A549 (cell line): ENCODE results near the gene ANKRD65. TPM values are rescaled to one million over a fixed set of nuclear protein-coding genes. Genes with fewer than 3 reads are reported as not detected.

Experiments
- ATAC-seq, 2 experiments: fragments of 200-7000 bp in 1 of 2; fragments of >200 bp in 1 of 2; cut with Nextera tagmentation in 1 of 2; cut with Tn5 transposase in 1 of 2; 3 replicates each; pipeline versions ENCODE4 v1.8.0 to v1.9.1; 2018 to 2020; ENCODE audit warnings: mild to moderate bottlenecking in 1 of 2, moderate library complexity in 1 of 2
- CTCF ChIA-PET: fragments of 300-600 bp; sonication (Branson Sonifier 250); formaldehyde crosslinking; extraction: SDS; loops from one replicate; lab custom pipeline; 2021; ENCODE audit warnings: antibody characterized with exemption, inconsistent platforms; lab: Yijun Ruan, JAX
- POLR2A ChIA-PET: fragments of 350-600 bp; formaldehyde crosslinking; extraction: SDS; loops from one replicate; lab custom pipeline; 2021; ENCODE audit warnings: antibody characterized with exemption, inconsistent platforms; lab: Yijun Ruan, JAX
- DNase-seq, 2 experiments: peaks; one replicate each; pipeline versions ENCODE4 v3.0.0 to v3.0.0-alpha.2; 2011 to 2016; ENCODE audit warnings: low read depth in 1 of 2, low spot score in 1 of 2
- FAIRE-seq: peaks from 2 replicates; lab custom pipeline; 2011; peaks lifted over from hg19 to GRCh38; lab: Jason Lieb, UNC
- H3K27ac ChIP-seq, 2 experiments: fragments of >200 bp; sonication (Bioruptor Twin); formaldehyde crosslinking; 3 replicates each; pipeline ENCODE4 v1.5.1; 2016 to 2017
- H3K4me1 ChIP-seq: fragments of >200 bp; sonication (Bioruptor Twin); formaldehyde crosslinking; 3 replicates; pipeline ENCODE4 v1.6.1; 2016
- H3K4me2 ChIP-seq: fragments of >200 bp; sonication (Bioruptor Twin); formaldehyde crosslinking; 3 replicates; pipeline ENCODE4 v1.6.1; 2016
- H3K4me3 ChIP-seq: fragments of >200 bp; sonication (Bioruptor Twin); formaldehyde crosslinking; 3 replicates; pipeline ENCODE4 v1.5.1; 2016
- H3K9me3 ChIP-seq: fragments of >200 bp; sonication (Bioruptor Twin); formaldehyde crosslinking; 3 replicates; pipeline ENCODE4 v1.6.1; 2016
- BHLHE40 ChIP-seq: IDR thresholded peaks from 2 replicates; pipeline ENCODE4 v1.6.1; 2012; ENCODE audit warnings: low read depth, low read length, inconsistent platforms
- CBX8 ChIP-seq: fragments of 200-600 bp; sonication (generic); IDR thresholded peaks from 2 replicates; pipeline ENCODE4 v1.6.1; 2016
- EHF ChIP-seq: fragments of 250-450 bp; sonication (Bioruptor Pico); IDR thresholded peaks from 2 replicates; pipeline ENCODE4 v1.5.0; 2020; ENCODE audit warnings: mild to moderate bottlenecking
- EP300 ChIP-seq, 2 experiments: fragments of >200 bp; sonication (Bioruptor Twin); formaldehyde crosslinking; IDR thresholded peaks; 2 replicates in 1 of 2; 3 replicates in 1 of 2; pipeline ENCODE4 v1.6.1; 2016 to 2017
- FOSL2 ChIP-seq, 2 experiments: fragments of 450-650 bp in 1 of 2; fragments of >200 bp in 1 of 2; sonication (Bioruptor Twin) in 1 of 2; formaldehyde crosslinking; IDR thresholded peaks; 2 replicates each; pipeline versions ENCODE4 v1.5.0 to v1.6.1; 2016 to 2020; ENCODE audit warnings: mild to moderate bottlenecking in 1 of 2, moderate library complexity in 1 of 2
- HDAC2 ChIP-seq: fragments of 200-600 bp; sonication (generic); IDR thresholded peaks from 2 replicates; pipeline ENCODE4 v1.6.1; 2016
- HOXB5 ChIP-seq: fragments of 250-450 bp; sonication (Bioruptor Pico); IDR thresholded peaks from 2 replicates; pipeline ENCODE4 v1.5.0; 2020; ENCODE audit warnings: mild to moderate bottlenecking, moderate library complexity
- KDM1A ChIP-seq: fragments of 200-600 bp; sonication (generic); IDR thresholded peaks from 2 replicates; pipeline ENCODE4 v1.6.1; 2016; ENCODE audit warnings: low read depth, mild to moderate bottlenecking
- MAFK ChIP-seq: fragments of 450-650 bp; IDR thresholded peaks from 2 replicates; pipeline ENCODE4 v1.6.1; 2014; ENCODE audit not compliant: partially characterized antibody
- NFE2L2 ChIP-seq: fragments of 150-350 bp; conservative IDR thresholded peaks from 2 replicates; pipeline ENCODE4 v1.6.1; 2014; ENCODE audit warnings: low read length
- PHF8 ChIP-seq: fragments of 200-600 bp; sonication (generic); IDR thresholded peaks from 2 replicates; pipeline ENCODE4 v1.6.1; 2016; ENCODE audit warnings: low read depth, mild to moderate bottlenecking, antibody characterized with exemption, moderate library complexity, borderline replicate concordance
- POLR2AphosphoS2 ChIP-seq: conservative IDR thresholded peaks from 2 replicates; pipeline ENCODE4 v1.6.1; 2012; ENCODE audit warnings: low read length, improper control_type of control experiment, inconsistent platforms
- RAD21 ChIP-seq, 2 experiments: fragments of >200 bp in 1 of 2; sonication (Bioruptor Twin) in 1 of 2; formaldehyde crosslinking in 1 of 2; IDR thresholded peaks in 1 of 2; conservative IDR thresholded peaks in 1 of 2; 2 replicates in 1 of 2; 3 replicates in 1 of 2; pipeline ENCODE4 v1.6.1; 2012 to 2018; ENCODE audit warnings: inconsistent platforms in 1 of 2
- RFX5 ChIP-seq: fragments of 450-650 bp; IDR thresholded peaks from 2 replicates; pipeline ENCODE4 v1.7.1; 2014; ENCODE audit warnings: antibody characterized with exemption, mild to moderate bottlenecking, moderate library complexity
- TFCP2L1 ChIP-seq: fragments of 250-450 bp; sonication (Bioruptor Pico); IDR thresholded peaks from 2 replicates; pipeline ENCODE4 v1.5.0; 2021; ENCODE audit warnings: mild to moderate bottlenecking
- ZC3H11A ChIP-seq: fragments of 450-650 bp; IDR thresholded peaks from 2 replicates; pipeline ENCODE4 v1.6.1; 2014; ENCODE audit warnings: antibody characterized with exemption, mild to moderate bottlenecking
- ZNF302 ChIP-seq: fragments of 250-450 bp; sonication (Bioruptor Pico); IDR thresholded peaks from 2 replicates; pipeline ENCODE4 v1.9.0; 2021; ENCODE audit warnings: inconsistent platforms, mild to moderate bottlenecking, moderate library complexity
- WGBS: methylation state at CpG from one replicate; pipeline ENCODE4 v1.1.6; 2017; ENCODE audit errors: missing lambda C conversion rate; 5-methylcytosine and 5-hydroxymethylcytosine counted together
- polyA plus RNA-seq, 4 experiments: library from polyadenylated mRNA; depleted of rRNA in 3 of 4; stranded (reverse); fragments of >200 nt; fragmentation: RNase III in 1 of 4; extraction: RNeasy Plus Mini Kit Qiagen cat#74134 plus additional on column Dnase treatment in 1 of 4; gene quantifications; 2 replicates in 3 of 4; 3 replicates in 1 of 4; pipeline ENCODE4 v1.2.3, GENCODE V29; 2011 to 2017
- TF ChIP-seq, protein P1 (sequence below): IDR thresholded peaks from 2 replicates; pipeline ENCODE4 v1.6.1; 2012
- TF ChIP-seq, protein P2 (sequence below): fragments of >200 bp; sonication (Bioruptor Twin); formaldehyde crosslinking; IDR thresholded peaks from 3 replicates; pipeline ENCODE4 v1.6.1; 2016
- TF ChIP-seq, protein P3 (sequence below): fragments of 200-600 bp; sonication (generic); IDR thresholded peaks from 2 replicates; pipeline ENCODE4 v1.6.1; 2016; ENCODE audit warnings: antibody characterized with exemption, mild to moderate bottlenecking, moderate library complexity
- TF ChIP-seq, protein P4 (sequence below): IDR thresholded peaks from 2 replicates; pipeline ENCODE4 v1.6.1; 2012
- TF ChIP-seq, protein P5 (sequence below): IDR thresholded peaks from 2 replicates; pipeline ENCODE4 v1.6.1; 2012; ENCODE audit warnings: low read depth, borderline replicate concordance

Gene ANKRD65
- polyA plus RNA-seq, 2 of the 4 experiments (the other 2 are of a cell fraction): 0.05 TPM; not detected in 1

DNA sequence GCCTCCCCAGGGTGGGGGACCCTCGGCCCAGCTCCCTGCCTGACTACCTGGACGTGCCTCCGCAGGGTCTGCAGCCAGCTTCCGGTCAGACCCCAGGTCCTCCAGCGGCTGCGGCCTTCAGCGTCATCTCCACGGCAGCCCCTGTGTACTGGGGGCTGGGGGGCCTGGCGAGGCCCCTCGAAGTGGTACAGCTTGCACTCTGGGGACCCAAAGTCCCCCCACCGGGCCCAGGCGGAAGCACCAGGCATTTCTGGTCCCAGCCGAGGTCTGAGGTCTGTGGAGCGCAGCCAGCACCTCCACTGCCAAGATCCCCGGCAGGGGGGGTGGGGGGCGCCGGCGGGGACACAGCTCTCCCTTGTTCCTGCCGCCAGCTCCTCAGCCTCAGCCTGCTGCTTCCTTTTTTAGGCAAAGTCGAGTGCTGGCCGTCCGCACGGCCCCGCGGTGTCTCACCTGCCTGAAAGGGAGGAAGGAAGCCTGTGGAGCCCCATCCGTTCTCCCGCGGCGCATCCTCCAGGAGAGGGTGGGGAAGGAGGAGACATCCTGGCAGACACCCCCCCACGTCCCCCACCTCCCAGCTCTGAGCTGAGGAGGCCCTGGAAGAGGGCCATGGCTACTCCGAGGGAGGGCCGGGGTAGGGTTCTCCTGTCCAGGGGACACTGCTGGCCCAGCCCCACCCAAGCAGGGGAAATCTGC is 13.2 kb upstream of the ANKRD65 start (continued):
- no peak for TF ChIP-seq EP300 (IDR thresholded peaks at IDR 0.05)
- TF ChIP-seq POLR2AphosphoS2: no peak
- TF ChIP-seq FOSL2 (IDR thresholded peaks at IDR 0.05): no peak
- TF ChIP-seq FOSL2 (CRISPR knock-in tag; IDR thresholded peaks at IDR 0.05): no peak
- TF ChIP-seq BHLHE40: no peak
- no peak for TF ChIP-seq PHF8

DNA sequence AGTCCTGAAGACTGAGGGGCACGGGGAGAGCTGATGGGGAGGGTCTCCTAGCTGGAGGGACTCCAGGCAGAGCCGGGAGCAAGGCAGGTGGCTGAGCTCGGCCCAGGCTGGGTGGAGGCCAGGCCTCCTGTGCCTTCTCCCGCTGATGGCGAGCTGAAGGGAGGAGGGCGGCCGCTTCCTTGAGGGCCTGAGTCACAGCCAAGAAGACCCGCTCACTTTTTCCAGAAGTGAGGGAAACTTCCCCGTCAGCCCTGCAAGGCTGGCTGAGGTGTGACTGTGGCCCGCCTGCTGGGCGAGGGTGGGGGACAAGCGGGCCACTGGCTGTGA is 12.7 kb upstream of the ANKRD65 start:
- Histone ChIP-seq H3K4me2 (peak overlapping the region; percentile 41; the same call in 1 of the 3 replicates), H3K27ac (peak overlapping the region in 1 of 2 experiments; percentile 76; a peak in 3 of 6 replicates), H3K9me3 (no peaks in the 10 kb centered on the region), H3K4me1 (peaks cover 61% of the 10 kb centered on the region), H3K4me3 (no peak overlapping the region)
- FAIRE-seq (no peak), DNase-seq (no peak), ATAC-seq (no peak)
- WGBS: 54% methylated on average over 6 of the region's 12 CpGs
- CTCF ChIA-PET: interaction anchor here (0.6 to 4.2 kb wide), 2 partner anchors 19 to 71 kb away, joined by 3 to 16 read pairs; no protein-coding TSS in a partner anchor
- TF ChIP-seq RAD21 (conservative IDR thresholded peaks at IDR 0.05 in 1 of 2, IDR thresholded peaks at IDR 0.05 in 1 of 2) (no peak), BHLHE40 (no peak), FOSL2 (IDR thresholded peaks at IDR 0.05) (no peak), FOSL2 (CRISPR knock-in tag; IDR thresholded peaks at IDR 0.05) (no peak), HDAC2 (no peak), PHF8 (no peak), CBX8 (no peak), POLR2AphosphoS2 (no peak), MAFK (no peak)
- TF ChIP-seq, protein P1, sequence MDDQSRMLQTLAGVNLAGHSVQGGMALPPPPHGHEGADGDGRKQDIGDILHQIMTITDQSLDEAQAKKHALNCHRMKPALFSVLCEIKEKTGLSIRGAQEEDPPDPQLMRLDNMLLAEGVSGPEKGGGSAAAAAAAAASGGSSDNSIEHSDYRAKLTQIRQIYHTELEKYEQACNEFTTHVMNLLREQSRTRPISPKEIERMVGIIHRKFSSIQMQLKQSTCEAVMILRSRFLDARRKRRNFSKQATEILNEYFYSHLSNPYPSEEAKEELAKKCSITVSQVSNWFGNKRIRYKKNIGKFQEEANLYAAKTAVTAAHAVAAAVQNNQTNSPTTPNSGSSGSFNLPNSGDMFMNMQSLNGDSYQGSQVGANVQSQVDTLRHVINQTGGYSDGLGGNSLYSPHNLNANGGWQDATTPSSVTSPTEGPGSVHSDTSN: no peak
- TF ChIP-seq, protein P2, sequence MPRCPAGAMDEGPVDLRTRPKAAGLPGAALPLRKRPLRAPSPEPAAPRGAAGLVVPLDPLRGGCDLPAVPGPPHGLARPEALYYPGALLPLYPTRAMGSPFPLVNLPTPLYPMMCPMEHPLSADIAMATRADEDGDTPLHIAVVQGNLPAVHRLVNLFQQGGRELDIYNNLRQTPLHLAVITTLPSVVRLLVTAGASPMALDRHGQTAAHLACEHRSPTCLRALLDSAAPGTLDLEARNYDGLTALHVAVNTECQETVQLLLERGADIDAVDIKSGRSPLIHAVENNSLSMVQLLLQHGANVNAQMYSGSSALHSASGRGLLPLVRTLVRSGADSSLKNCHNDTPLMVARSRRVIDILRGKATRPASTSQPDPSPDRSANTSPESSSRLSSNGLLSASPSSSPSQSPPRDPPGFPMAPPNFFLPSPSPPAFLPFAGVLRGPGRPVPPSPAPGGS: no peak
- POLR2A ChIA-PET: no interaction called here

DNA sequence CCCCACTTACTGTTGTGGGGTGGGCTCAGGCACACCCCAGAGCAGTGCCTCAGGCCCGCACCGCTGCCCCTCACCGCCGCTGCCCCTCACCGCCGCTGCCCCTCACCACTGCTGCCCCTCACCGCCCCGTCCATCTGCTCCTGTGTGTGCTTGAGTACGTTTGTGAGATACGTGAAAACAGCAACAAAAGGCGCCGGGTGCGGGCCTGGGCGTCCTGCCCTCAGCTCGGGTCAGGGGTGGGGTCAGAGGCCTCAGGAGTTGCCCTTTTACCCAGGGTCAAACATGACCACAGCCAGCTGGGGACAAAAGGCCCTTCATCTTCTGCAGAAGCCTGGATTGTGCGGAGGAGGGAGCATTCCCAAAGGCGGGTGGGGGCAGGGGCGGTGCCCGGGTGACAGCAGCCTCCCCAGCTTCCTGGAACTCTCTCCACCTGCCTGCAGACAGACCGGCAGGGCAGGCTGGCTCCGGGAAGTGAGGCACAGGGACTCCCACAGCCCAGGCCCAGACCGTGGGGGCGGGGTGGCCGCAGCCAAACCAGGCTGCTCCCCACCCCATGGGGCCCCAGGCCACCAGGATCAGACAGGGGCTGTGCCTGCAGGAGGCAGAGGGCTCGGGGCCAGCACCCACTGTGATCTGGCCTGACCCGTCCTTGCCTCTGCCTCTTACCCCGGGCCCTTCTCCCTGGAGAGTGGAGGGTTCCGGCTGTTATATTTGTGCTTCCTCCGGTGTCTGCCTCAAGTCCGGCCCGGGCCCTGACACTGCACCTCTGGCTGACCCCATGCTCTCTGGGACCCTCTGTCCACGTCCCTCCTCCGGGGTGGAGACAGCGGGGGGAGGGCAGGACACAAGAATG is 12.1 kb upstream of the ANKRD65 start:
- TF ChIP-seq EHF (no peak), ZNF302 (no peak), ZC3H11A (no peak)
- FAIRE-seq (no peak), DNase-seq (no peak), ATAC-seq (peak in 1 of 2 experiments; percentile 12; a peak in 2 of 6 replicates)
- 0% methylated on average over 2 of the region's 34 CpGs for WGBS
- CTCF ChIA-PET: interaction anchor here (0.6 to 4.2 kb wide), 4 partner anchors 8 to 72 kb away, joined by 3 to 16 read pairs (median 4); no protein-coding TSS in a partner anchor
- POLR2A ChIA-PET: no interaction called here
- Histone ChIP-seq H3K4me2 (peak overlapping the region; percentile 41), H3K4me1 (peaks cover 56% of the 10 kb centered on the region), H3K9me3 (no peaks in the 10 kb centered on the region), H3K27ac (peak overlapping the region; percentile 3 to 76; a peak in 3 of 6 replicates), H3K4me3 (no peak overlapping the region)

DNA sequence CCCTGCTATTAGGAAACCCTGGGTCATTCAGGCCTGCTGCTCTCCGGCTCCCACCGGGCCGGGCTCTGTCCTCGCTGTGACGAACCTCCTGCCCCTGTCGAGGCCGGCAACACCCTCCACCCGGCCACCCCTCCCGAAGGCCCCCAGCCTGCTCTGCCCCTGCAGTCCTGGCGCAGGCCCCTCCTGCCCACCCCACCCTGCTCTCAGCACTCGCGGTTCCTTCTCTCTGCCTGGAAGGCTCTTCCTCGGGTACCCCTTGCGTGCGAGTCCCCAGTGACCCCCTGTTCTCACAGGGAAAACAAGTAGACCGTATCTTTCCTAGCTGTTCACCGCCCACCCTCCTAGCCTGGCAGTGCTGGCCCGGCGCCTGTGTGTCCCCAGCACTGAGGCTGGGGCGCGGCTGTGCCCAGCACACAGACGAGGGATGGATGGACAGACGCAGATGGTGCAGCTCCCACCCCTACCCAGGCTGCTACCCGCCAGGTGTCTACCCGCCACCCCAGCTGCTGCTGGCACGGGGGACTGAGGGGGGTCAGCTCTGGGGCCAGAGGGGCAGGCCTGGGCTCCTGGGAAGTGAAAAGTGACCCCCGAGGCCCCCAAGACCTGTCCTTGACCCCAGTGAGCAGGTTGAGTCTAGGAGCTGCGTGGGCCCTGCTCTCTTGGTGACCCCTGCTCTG is 11.3 kb upstream of the ANKRD65 start:
- no peak overlapping the region for H3K4me3 ChIP-seq
- POLR2A ChIA-PET: no interaction called here
- whole genome bisulfite sequencing: 80% methylated on average over 13 of the region's 28 CpGs
- H3K4me1 ChIP-seq: peaks cover 49% of the 10 kb centered on the region
- DNase-seq (no peak), FAIRE-seq (no peak), ATAC-seq (no peak)
- CTCF ChIA-PET: interaction anchor here (1.1 to 4.2 kb wide), 3 partner anchors 9 to 73 kb away, joined by 3 to 16 read pairs (median 4); no protein-coding TSS in a partner anchor
- H3K27ac ChIP-seq: peak overlapping the region; percentile 27 to 76; a peak in 3 of 6 replicates
- H3K9me3 ChIP-seq: no peaks in the 10 kb centered on the region
- TF ChIP-seq KDM1A (no peak), RFX5 (no peak), NFE2L2 (no peak), TFCP2L1 (CRISPR knock-in tag) (no peak), HOXB5 (CRISPR knock-in tag) (no peak), FOSL2 (IDR thresholded peaks at IDR 0.05) (no peak), FOSL2 (CRISPR knock-in tag; IDR thresholded peaks at IDR 0.05) (no peak)
- TF ChIP-seq, protein P3, sequence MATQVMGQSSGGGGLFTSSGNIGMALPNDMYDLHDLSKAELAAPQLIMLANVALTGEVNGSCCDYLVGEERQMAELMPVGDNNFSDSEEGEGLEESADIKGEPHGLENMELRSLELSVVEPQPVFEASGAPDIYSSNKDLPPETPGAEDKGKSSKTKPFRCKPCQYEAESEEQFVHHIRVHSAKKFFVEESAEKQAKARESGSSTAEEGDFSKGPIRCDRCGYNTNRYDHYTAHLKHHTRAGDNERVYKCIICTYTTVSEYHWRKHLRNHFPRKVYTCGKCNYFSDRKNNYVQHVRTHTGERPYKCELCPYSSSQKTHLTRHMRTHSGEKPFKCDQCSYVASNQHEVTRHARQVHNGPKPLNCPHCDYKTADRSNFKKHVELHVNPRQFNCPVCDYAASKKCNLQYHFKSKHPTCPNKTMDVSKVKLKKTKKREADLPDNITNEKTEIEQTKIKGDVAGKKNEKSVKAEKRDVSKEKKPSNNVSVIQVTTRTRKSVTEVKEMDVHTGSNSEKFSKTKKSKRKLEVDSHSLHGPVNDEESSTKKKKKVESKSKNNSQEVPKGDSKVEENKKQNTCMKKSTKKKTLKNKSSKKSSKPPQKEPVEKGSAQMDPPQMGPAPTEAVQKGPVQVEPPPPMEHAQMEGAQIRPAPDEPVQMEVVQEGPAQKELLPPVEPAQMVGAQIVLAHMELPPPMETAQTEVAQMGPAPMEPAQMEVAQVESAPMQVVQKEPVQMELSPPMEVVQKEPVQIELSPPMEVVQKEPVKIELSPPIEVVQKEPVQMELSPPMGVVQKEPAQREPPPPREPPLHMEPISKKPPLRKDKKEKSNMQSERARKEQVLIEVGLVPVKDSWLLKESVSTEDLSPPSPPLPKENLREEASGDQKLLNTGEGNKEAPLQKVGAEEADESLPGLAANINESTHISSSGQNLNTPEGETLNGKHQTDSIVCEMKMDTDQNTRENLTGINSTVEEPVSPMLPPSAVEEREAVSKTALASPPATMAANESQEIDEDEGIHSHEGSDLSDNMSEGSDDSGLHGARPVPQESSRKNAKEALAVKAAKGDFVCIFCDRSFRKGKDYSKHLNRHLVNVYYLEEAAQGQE: no peak
- TF ChIP-seq, protein P4, sequence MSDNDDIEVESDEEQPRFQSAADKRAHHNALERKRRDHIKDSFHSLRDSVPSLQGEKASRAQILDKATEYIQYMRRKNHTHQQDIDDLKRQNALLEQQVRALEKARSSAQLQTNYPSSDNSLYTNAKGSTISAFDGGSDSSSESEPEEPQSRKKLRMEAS: no peak
- TF ChIP-seq, protein P5, sequence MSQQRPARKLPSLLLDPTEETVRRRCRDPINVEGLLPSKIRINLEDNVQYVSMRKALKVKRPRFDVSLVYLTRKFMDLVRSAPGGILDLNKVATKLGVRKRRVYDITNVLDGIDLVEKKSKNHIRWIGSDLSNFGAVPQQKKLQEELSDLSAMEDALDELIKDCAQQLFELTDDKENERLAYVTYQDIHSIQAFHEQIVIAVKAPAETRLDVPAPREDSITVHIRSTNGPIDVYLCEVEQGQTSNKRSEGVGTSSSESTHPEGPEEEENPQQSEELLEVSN: no peak
- H3K4me2 ChIP-seq: peak overlapping the region; percentile 33; the same call in 2 of the 3 replicates
